HG02571 (cell line): ENCODE results near the gene ZSCAN5B.
"Not testable (repeated sequence)": the region's sequence is repeated elsewhere in the genome, so short reads cannot be mapped to it uniquely, and the experiment has no call there.

Source experiments
- ATAC-seq: cut with Tn5 transposase; IDR thresholded peaks from one replicate; pipeline ENCODE4 v1.9.1; 2021; ENCODE audit warnings: mild to moderate bottlenecking, moderate library complexity; ENCODE audit not compliant: unreplicated experiment

The ZSCAN5B gene

GRCh38 chr19:56176310-56176709 is 21.3 kb downstream of the ZSCAN5B start:
- ATAC-seq: not testable (repeated sequence)

- not testable (repeated sequence) for ATAC-seq
These were observed 21.7 kb downstream of the ZSCAN5B start, which contains the start of gene GALP for GRCh38 chr19:56175861-56176307. GALP (plus strand) TSS chr19:56176008; CDS start chr19:56177109, 1,101 bp downstream.

GRCh38 chr19:56174550-56174949 is 23.0 kb downstream of the ZSCAN5B start:
- ATAC-seq: no peak

GRCh38 chr19:56174086-56174485 is 23.5 kb downstream of the ZSCAN5B start:
- ATAC-seq: no peak

- no peak for ATAC-seq
These were observed 27.3 kb downstream of the ZSCAN5B start for GRCh38 chr19:56170261-56170660.

GRCh38 chr19:56167064-56167578 is 30.5 kb downstream of the ZSCAN5B start:
- no peak for ATAC-seq

- no peak for ATAC-seq
These were observed 34.5 kb downstream of the ZSCAN5B start for GRCh38 chr19:56163097-56163496.

GRCh38 chr19:56162258-56162657 is 35.3 kb downstream of the ZSCAN5B start:
- ATAC-seq: no peak

GRCh38 chr19:56161534-56161933 is 36.0 kb downstream of the ZSCAN5B start:
- no peak for ATAC-seq

- ATAC-seq: no peak
These were observed 37.8 kb downstream of the ZSCAN5B start for GRCh38 chr19:56159622-56160271.

GRCh38 chr19:56159009-56159559 is 38.5 kb downstream of the ZSCAN5B start:
- ATAC-seq: no peak

- no peak for ATAC-seq
These were observed 39.3 kb downstream of the ZSCAN5B start for GRCh38 chr19:56158170-56158757.

GRCh38 chr19:56156768-56157167 is 40.8 kb downstream of the ZSCAN5B start:
- no peak for ATAC-seq

- no peak for ATAC-seq
These were observed 42.4 kb downstream of the ZSCAN5B start for GRCh38 chr19:56155124-56155687.

GRCh38 chr19:56153507-56153906 is 44.1 kb downstream of the ZSCAN5B start:
- no peak for ATAC-seq

GRCh38 chr19:56152644-56153043 is 44.9 kb downstream of the ZSCAN5B start:
- no peak for ATAC-seq

GRCh38 chr19:56150358-56150757 is 47.2 kb downstream of the ZSCAN5B start:
- no peak for ATAC-seq

- no peak for ATAC-seq
These were observed 47.9 kb downstream of the ZSCAN5B start for GRCh38 chr19:56149656-56150038.

GRCh38 chr19:56148955-56149655 is 48.5 kb downstream of the ZSCAN5B start:
- not testable (repeated sequence) for ATAC-seq

GRCh38 chr19:56148096-56148495 is 49.5 kb downstream of the ZSCAN5B start:
- no peak for ATAC-seq

GRCh38 chr19:56147307-56147706 is 50.3 kb downstream of the ZSCAN5B start:
- no peak for ATAC-seq
